K562 (cell line): ENCODE measurements around the gene PODXL. TPM values are rescaled to one million over a fixed set of nuclear protein-coding genes. Genes with fewer than 3 reads are reported as not detected.
A peak's percentile ranks its signal among the peaks of the same experiment; 100 is the strongest.

Source experiments
- ATF2 ChIP-seq: sonication (generic); formaldehyde crosslinking; IDR thresholded peaks from 2 replicates; pipeline ENCODE4 v1.8.1; 2022; ENCODE audit warnings: missing genetic modification reagents
- BRD4 ChIP-seq: fragments of 200-600 bp; sonication (generic); IDR thresholded peaks from 2 replicates; pipeline ENCODE4 v1.6.1; 2017; ENCODE audit warnings: inconsistent platforms
- CC2D1A ChIP-seq: fragments of 450-650 bp; IDR thresholded peaks from 2 replicates; pipeline ENCODE4 v1.6.1; 2017; ENCODE audit warnings: mild to moderate bottlenecking
- CREB1 ChIP-seq, 2 experiments: sonication (generic) in 1 of 2; formaldehyde crosslinking in 1 of 2; IDR thresholded peaks; 2 replicates each; pipeline versions ENCODE4 v1.6.1 to v1.8.0; 2012 to 2022; ENCODE audit warnings: inconsistent platforms in 1 of 2, mild to moderate bottlenecking in 1 of 2, missing genetic modification reagents in 1 of 2, moderate library complexity in 1 of 2
- ELF2 ChIP-seq: fragments of 250-450 bp; sonication (Bioruptor Pico); IDR thresholded peaks from 2 replicates; pipeline ENCODE4 v1.5.0; 2021; ENCODE audit warnings: mild to moderate bottlenecking
- ESRRA ChIP-seq: fragments of 450-650 bp; IDR thresholded peaks from 2 replicates; pipeline ENCODE4 v1.6.1; 2014; ENCODE audit warnings: low read depth, mild to moderate bottlenecking, moderate library complexity, borderline replicate concordance
- FOS ChIP-seq: IDR thresholded peaks from 3 replicates; pipeline ENCODE4 v1.6.1; 2011; ENCODE audit not compliant: insufficient read length; ENCODE audit errors: extremely low read depth
- FOXM1 ChIP-seq, 2 experiments: fragments of 450-650 bp in 1 of 2; sonication (generic) in 1 of 2; formaldehyde crosslinking in 1 of 2; IDR thresholded peaks; 2 replicates each; pipeline versions ENCODE4 v1.6.1 to v1.9.0; 2017 to 2022; ENCODE audit warnings: low read depth in 2 of 2, mild to moderate bottlenecking in 2 of 2, missing genetic modification reagents in 1 of 2, moderate library complexity in 1 of 2
- GMEB1 ChIP-seq: fragments of 250-450 bp; sonication (Bioruptor Pico); IDR thresholded peaks from 2 replicates; pipeline ENCODE4 v1.4.0; 2020; ENCODE audit warnings: mild to moderate bottlenecking
- HDAC1 ChIP-seq, 2 experiments: fragments of 450-650 bp; IDR thresholded peaks; 2 replicates each; pipeline ENCODE4 v1.6.1; 2016 to 2017; ENCODE audit warnings: inconsistent platforms in 1 of 2, mild to moderate bottlenecking in 1 of 2, moderate library complexity in 1 of 2
- HLTF ChIP-seq: fragments of 450-650 bp; IDR thresholded peaks from 2 replicates; pipeline ENCODE4 v1.6.1; 2016
- JUND ChIP-seq, 2 experiments: IDR thresholded peaks; 2 replicates in 1 of 2; 3 replicates in 1 of 2; pipeline ENCODE4 v1.6.1; 2011; ENCODE audit warnings: borderline replicate concordance in 2 of 2, low read depth in 2 of 2, low read length in 2 of 2, improper control_type of control experiment in 1 of 2, missing biosample characterization in 1 of 2, missing genetic modification characterization in 1 of 2, missing genetic modification reagents in 1 of 2
- KLF6 ChIP-seq: fragments of 250-450 bp; sonication (Bioruptor Pico); IDR thresholded peaks from 2 replicates; pipeline ENCODE4 v1.4.0; 2020; ENCODE audit warnings: mild to moderate bottlenecking, moderate library complexity, borderline replicate concordance
- MTA3 ChIP-seq: fragments of 450-650 bp; formaldehyde crosslinking; IDR thresholded peaks from 2 replicates; pipeline ENCODE4 v1.6.1; 2017; ENCODE audit warnings: mild to moderate bottlenecking, borderline replicate concordance
- MXI1 ChIP-seq: IDR thresholded peaks from 2 replicates; pipeline ENCODE4 v1.6.1; 2011; ENCODE audit warnings: low read depth, mild to moderate bottlenecking, improper control_type of control experiment, low read length
- NFIC ChIP-seq: fragments of 450-650 bp; IDR thresholded peaks from 2 replicates; pipeline ENCODE4 v1.6.1; 2017; ENCODE audit warnings: mild to moderate bottlenecking, inconsistent platforms
- PPARD ChIP-seq: fragments of 250-450 bp; sonication (Bioruptor Pico); IDR thresholded peaks from 2 replicates; pipeline ENCODE4 v1.8.0; 2022; ENCODE audit warnings: inconsistent platforms, mild to moderate bottlenecking, moderate library complexity
- PRMT5 ChIP-seq: sonication (generic); formaldehyde crosslinking; IDR thresholded peaks from 2 replicates; pipeline ENCODE4 v1.5.0; 2020; ENCODE audit warnings: missing genetic modification reagents
- RAD51 ChIP-seq: fragments of 450-650 bp; IDR thresholded peaks from 2 replicates; pipeline ENCODE4 v1.7.1; 2016; ENCODE audit warnings: low read depth, mild to moderate bottlenecking, borderline replicate concordance
- RBM39 ChIP-seq: fragments of 200-400 bp; formaldehyde crosslinking; optimal IDR thresholded peaks from 2 replicates; pipeline ENCODE3; 2018; ENCODE audit warnings: low read depth, low read length
- SMARCA5 ChIP-seq: fragments of 450-650 bp; IDR thresholded peaks from 2 replicates; pipeline ENCODE4 v1.6.1; 2016
- SRSF7 ChIP-seq: fragments of 200-400 bp; formaldehyde crosslinking; optimal IDR thresholded peaks from 2 replicates; pipeline ENCODE3; 2017; ENCODE audit warnings: mild to moderate bottlenecking, low read depth, low read length
- STAG1 ChIP-seq: sonication (generic); formaldehyde crosslinking; IDR thresholded peaks from 2 replicates; pipeline ENCODE4 v1.5.0; 2020; ENCODE audit warnings: missing genetic modification reagents, borderline replicate concordance
- ZC3H4 ChIP-seq: sonication (generic); formaldehyde crosslinking; IDR thresholded peaks from 2 replicates; pipeline ENCODE4 v1.9.0; 2021; ENCODE audit warnings: missing genetic modification reagents, borderline replicate concordance
- ZNF311 ChIP-seq: fragments of 250-450 bp; sonication (Bioruptor Pico); IDR thresholded peaks from 2 replicates; pipeline ENCODE4 v1.4.0; 2020; ENCODE audit warnings: mild to moderate bottlenecking, moderate library complexity
- ZNF347 ChIP-seq: fragments of 450-650 bp; formaldehyde crosslinking; IDR thresholded peaks from 2 replicates; pipeline ENCODE4 v1.4.0; 2020; ENCODE audit warnings: low read depth, mild to moderate bottlenecking, moderate library complexity
- ZNF551 ChIP-seq: fragments of 250-450 bp; sonication (Bioruptor Pico); IDR thresholded peaks from 2 replicates; pipeline ENCODE4 v1.5.0; 2021; ENCODE audit warnings: mild to moderate bottlenecking, moderate library complexity
- polyA plus RNA-seq, 8 experiments: library from polyadenylated mRNA; depleted of rRNA in 4 of 8; stranded (reverse) in 5 of 8; unstranded in 3 of 8; fragments of >200 nt; fragmentation: Nextera tagmentation in 2 of 8; fragmentation: Illumina TruSeq in 1 of 8; extraction: Ambion mirVana in 2 of 8; extraction: Trizol in 1 of 8; gene quantifications; 2 replicates each; pipeline versions ENCODE4 v1.2.1 to v1.2.3, GENCODE V29; 2011 to 2014; ENCODE audit warnings: inconsistent platforms in 1 of 8, missing spikeins in 1 of 8
- total RNA-seq, 7 experiments: library from RNA; depleted of rRNA in 6 of 7; stranded (reverse); fragments of >200 nt in 6 of 7; fragmentation: Illumina TruSeq in 2 of 7; extraction: Trizol in 2 of 7; gene quantifications; 2 replicates each; pipeline versions ENCODE4 v1.2.1 to v1.2.3, GENCODE V29; 2011 to 2021; ENCODE audit warnings: low replicate concordance in 1 of 7

Gene PODXL
- total and polyA plus RNA-seq, 9 of the 15 experiments (the other 6 are each of a cell fraction or from before 2014, with no cell fraction given) = 0.01 to 0.73 (median 0.07) TPM

- TF ChIP-seq NFIC (peak; percentile 73), JUND (IDR thresholded peaks at IDR 0.05; ENCODE audit: borderline replicate concordance, low read depth, low read length) (peak; percentile 59), JUND (tag; IDR thresholded peaks at IDR 0.05; ENCODE audit: borderline replicate concordance, low read depth, low read length) (no peak), RAD51 (peak; percentile 49; the same call in 1 of the 2 replicates), ATF2 (CRISPR knock-in tag) (no peak), MXI1 (no peak), PPARD (CRISPR knock-in tag) (no peak), SRSF7 (no peak), ZNF551 (CRISPR knock-in tag) (no peak), ESRRA (peak; percentile 43; the same call in 1 of the 2 replicates), ZNF347 (CRISPR knock-in tag) (no peak), RBM39 (no peak), BRD4 (no peak), HLTF (no peak), ZC3H4 (CRISPR knock-in tag) (no peak), ZNF311 (CRISPR knock-in tag) (no peak), KLF6 (CRISPR knock-in tag) (no peak), ELF2 (no peak), FOXM1 (IDR thresholded peaks at IDR 0.05; ENCODE audit: low read depth) (peak; percentile 69), FOXM1 (CRISPR knock-in tag; IDR thresholded peaks at IDR 0.05; ENCODE audit: low read depth) (no peak), FOS (no peak), MTA3 (peak; percentile 78), SMARCA5 (no peak), PRMT5 (CRISPR knock-in tag) (no peak), CREB1 (IDR thresholded peaks at IDR 0.05) (peak; percentile 56; the same call in 1 of the 2 replicates), CREB1 (CRISPR knock-in tag; IDR thresholded peaks at IDR 0.05) (peak; percentile 48; the same call in 1 of the 2 replicates), CC2D1A (peak; percentile 18; the same call in 1 of the 2 replicates), STAG1 (no peak), HDAC1 (IDR thresholded peaks at IDR 0.05) (no peak), GMEB1 (CRISPR knock-in tag) (no peak)
Observed at GRCh38 chr7:131586259-131586658, 29.8 kb upstream of the PODXL start (continued).
